HG03565 (cell line): ENCODE measurements around the gene PLA2G12B.

Experiments
- ATAC-seq: cut with Tn5 transposase; IDR thresholded peaks from one replicate; pipeline ENCODE4 v1.9.1; 2021; ENCODE audit warnings: mild to moderate bottlenecking, moderate library complexity; ENCODE audit not compliant: unreplicated experiment

PLA2G12B gene

GRCh38 chr10:72895236-72895850 is 59.3 kb downstream of the PLA2G12B start:
- ATAC-seq, result no peak

- ATAC-seq, result no peak
These were observed 61.3 kb downstream of the PLA2G12B start, which contains the start of gene OIT3 for GRCh38 chr10:72893136-72893798. TSS of gene OIT3 (plus strand) at chr10:72893739. CDS start at chr10:72893799, 60 bp downstream.

- ATAC-seq, result no peak
These were observed 64.5 kb downstream of the PLA2G12B start for GRCh38 chr10:72890086-72890485.

GRCh38 chr10:72889391-72889831 is 65.2 kb downstream of the PLA2G12B start:
- ATAC-seq, result no peak

- no peak for ATAC-seq
These were observed 66.4 kb downstream of the PLA2G12B start for GRCh38 chr10:72888151-72888638.

GRCh38 chr10:72887043-72887442 is 67.6 kb downstream of the PLA2G12B start:
- no peak for ATAC-seq

- no peak for ATAC-seq
These were observed 68.0 kb downstream of the PLA2G12B start for GRCh38 chr10:72886621-72887020.

- ATAC-seq, result no peak
These were observed 68.7 kb downstream of the PLA2G12B start for GRCh38 chr10:72885953-72886352.
